ENCODE measurements around the gene LSM2.
"Not testable (repeated sequence)": the region's sequence is repeated elsewhere in the genome, so short reads cannot be mapped to it uniquely, and the experiment has no call there.

LSM2 gene

DNA sequence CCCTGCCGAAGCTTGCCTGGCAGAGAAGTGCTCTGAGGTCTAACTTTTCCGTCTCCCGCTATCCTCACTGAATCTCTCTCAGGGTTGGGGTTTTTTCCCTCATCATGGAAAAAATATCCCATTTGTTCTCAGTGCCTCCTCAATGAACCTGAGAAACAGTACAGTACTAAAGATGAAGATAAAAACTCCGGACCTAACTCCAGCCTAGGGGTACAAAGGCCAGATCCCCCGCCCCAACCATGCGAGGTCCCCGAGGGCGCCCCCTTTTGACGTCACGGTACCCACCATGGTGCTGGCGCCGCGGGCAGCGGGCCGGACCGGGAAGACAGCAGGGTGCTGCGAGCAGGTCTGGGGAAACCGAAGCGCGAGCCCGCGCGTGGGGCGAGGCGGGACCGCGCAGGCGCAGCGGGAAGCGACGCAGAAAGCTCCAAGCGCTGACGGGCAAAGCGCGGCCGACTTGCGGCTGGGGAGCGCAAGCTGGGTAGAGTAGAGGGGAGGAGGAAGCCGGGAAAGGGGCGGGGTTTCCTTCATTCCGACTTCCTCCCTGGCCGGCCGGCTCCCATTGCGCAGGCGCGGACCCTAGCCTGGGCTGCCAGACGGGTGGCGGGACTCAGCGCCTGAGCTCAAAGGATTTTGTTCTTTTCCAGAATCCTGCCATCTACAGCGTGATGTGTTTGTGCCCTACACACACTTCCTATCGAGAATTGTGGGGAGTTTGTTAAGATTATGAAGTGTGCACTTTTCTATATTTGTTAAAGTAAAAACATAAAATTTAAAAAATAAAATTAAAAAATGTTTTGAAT, at the start of gene LSM2:
Gene LSM2 (minus strand): TSS at position 497 of the 803 bp plus-strand sequence. CDS start 209 bp downstream, at position 288.
- in situ Hi-C loops (cut with HindIII; ENCODE audit: low pct_unique_long_range_greater_than_20kb, low sequenced_read_pairs), result no loop called here
- no peak for TF ChIP-seq JUND (IDR thresholded peaks at IDR 0.05; ENCODE audit: low read depth)
- peak; percentile 94 to 97 for DNase-seq (ENCODE audit: low read depth in 1 of 2, low spot score in 1 of 2)

DNA sequence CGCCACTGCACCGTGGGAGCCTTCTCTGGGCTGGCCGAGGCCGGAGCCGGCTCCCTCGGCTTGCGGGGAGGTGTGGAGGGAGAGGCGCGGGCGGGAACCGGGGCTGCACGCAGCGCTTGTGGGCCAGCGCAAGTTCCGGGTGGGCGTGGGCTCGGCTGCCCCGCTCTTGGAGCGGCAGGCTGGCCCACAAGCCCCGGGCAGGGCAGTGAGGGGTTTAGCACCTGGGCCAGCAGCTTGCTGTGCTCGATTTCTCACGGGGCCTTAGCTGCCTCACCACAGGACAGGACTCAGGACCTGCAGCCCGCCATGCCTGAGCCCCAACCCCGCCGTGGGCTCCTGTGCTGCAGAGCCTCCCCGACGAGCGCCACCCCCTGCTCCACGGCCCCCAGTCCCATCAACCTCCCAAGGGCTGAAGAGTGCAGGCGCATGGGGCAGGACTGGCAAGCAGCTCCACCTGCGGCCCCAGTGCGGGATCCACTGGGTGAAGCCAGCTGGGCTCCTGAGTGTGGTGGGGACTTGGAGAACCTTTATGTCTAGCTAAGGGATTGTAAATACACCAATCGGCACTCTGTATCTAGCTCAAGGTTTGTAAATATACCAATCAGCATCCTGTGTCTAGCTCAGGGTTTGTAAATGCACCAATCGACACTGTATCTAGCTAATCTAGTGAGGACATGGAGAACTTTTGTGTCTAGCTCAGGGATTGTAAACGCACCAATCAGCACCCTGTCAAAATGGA, 45.4 kb upstream of the LSM2 start:
- in situ Hi-C loops (cut with HindIII; ENCODE audit: low pct_unique_long_range_greater_than_20kb, low sequenced_read_pairs); DNase-seq (ENCODE audit: low read depth in 1 of 2, low spot score in 1 of 2): not testable (repeated sequence)

GRCh38 chr6:31851485-31851832, 44.7 kb upstream of the LSM2 start:
- no peak for DNase-seq (ENCODE audit: low read depth in 1 of 2, low spot score in 1 of 2)
- TF ChIP-seq JUND (IDR thresholded peaks at IDR 0.05; ENCODE audit: low read depth), result no peak
- in situ Hi-C loops (cut with HindIII; ENCODE audit: low pct_unique_long_range_greater_than_20kb, low sequenced_read_pairs), result no loop called here

DNA sequence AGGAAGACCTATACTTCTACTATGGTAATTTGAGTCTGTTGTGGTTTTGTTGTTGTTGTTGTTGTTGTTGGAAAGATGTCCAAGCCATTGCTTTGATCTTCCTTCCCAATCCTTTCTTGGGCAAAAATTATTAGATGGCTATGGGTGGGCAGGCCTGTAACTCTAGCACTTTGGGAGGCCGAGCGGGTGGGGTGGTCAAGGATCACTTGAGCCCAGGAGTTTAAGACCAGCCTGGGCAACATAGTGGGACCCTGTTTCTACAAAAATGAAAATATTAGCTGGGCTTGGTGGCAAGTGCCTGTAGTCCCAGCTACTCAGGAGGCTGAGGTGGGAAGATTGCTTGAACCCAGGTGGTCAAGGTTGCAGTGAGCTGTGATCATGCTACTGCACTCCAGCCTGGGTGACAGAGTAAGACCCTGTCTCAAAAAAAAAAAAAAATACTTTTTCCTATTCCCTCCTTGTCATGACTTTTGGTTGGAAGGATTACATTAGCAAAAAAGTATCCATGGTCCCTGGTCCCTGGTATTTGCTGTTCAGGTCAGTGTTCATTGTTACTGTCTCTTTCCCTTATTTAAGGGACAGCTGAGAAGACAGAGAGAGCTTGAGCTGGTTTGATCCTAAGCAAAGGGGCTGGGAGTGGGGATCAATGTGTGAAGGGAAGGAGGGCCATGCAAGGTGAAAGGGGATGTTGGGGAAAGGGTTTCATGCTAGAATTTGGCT, 44.2 kb upstream of the LSM2 start:
- in situ Hi-C loops (cut with HindIII; ENCODE audit: low pct_unique_long_range_greater_than_20kb, low sequenced_read_pairs), result no loop called here
- TF ChIP-seq JUND (IDR thresholded peaks at IDR 0.05; ENCODE audit: low read depth), result no peak
- DNase-seq (ENCODE audit: low read depth in 1 of 2, low spot score in 1 of 2), result no peak

- in situ Hi-C loops (cut with HindIII; ENCODE audit: low pct_unique_long_range_greater_than_20kb, low sequenced_read_pairs), result no loop called here
Observed at GRCh38 chr6:31847276-31847978, 40.7 kb upstream of the LSM2 start.

GRCh38 chr6:31844507-31844906, 37.7 kb upstream of the LSM2 start:
- no peak for TF ChIP-seq JUND (IDR thresholded peaks at IDR 0.05; ENCODE audit: low read depth)
- in situ Hi-C loops (cut with HindIII; ENCODE audit: low pct_unique_long_range_greater_than_20kb, low sequenced_read_pairs), result no loop called here
- DNase-seq (ENCODE audit: low read depth in 1 of 2, low spot score in 1 of 2), result no peak

More at GRCh38 chr6:31847276-31847978, 40.7 kb upstream of the LSM2 start:
- no peak for TF ChIP-seq JUND (IDR thresholded peaks at IDR 0.05; ENCODE audit: low read depth)
- no peak for DNase-seq (ENCODE audit: low read depth in 1 of 2, low spot score in 1 of 2)

GRCh38 chr6:31842053-31842452, 35.3 kb upstream of the LSM2 start:
- in situ Hi-C loops (cut with HindIII; ENCODE audit: low pct_unique_long_range_greater_than_20kb, low sequenced_read_pairs), result no loop called here
- TF ChIP-seq JUND (IDR thresholded peaks at IDR 0.05; ENCODE audit: low read depth), result no peak
- DNase-seq (ENCODE audit: low read depth in 1 of 2, low spot score in 1 of 2), result no peak

DNA sequence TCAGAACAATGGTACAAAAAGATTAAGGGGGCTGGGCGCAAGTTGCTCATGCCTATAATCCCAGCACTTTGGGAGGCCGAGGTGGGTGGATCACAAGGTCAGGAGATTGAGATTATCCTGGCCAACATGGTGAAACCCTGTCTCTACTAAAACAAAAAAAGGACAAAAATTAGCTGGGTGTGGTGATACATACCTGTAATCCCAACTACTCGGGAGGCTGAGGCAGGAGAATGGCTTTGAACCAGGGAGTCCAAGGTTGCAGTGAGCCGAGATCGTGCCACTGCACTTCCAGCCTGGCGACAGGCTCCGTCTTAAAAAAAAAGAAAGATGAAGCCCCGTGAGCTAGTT, 33.0 kb upstream of the LSM2 start:
- in situ Hi-C loops (cut with HindIII; ENCODE audit: low pct_unique_long_range_greater_than_20kb, low sequenced_read_pairs); DNase-seq (ENCODE audit: low read depth in 1 of 2, low spot score in 1 of 2): not testable (repeated sequence)

DNA sequence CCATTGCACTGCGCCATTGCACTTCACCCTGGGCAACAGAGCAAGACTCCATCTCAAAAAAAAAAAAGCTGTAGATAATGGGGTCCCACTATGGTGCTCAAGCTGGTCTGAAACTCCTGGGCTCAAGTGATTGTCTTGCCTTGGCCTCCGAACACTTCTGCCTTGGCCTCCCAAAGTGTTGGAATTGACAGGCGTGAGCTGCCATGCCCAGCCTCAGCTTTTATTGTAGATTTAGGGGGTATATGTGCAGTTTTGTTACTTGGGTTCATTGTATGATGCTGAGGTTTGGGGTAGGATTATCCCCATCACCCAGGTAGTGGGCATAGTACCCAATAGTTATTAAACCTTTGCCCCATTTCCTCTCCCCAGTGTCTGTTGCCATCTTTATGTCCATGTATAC, 32.2 kb upstream of the LSM2 start:
- DNase-seq (ENCODE audit: low read depth in 1 of 2, low spot score in 1 of 2), result no peak
- no peak for TF ChIP-seq JUND (IDR thresholded peaks at IDR 0.05; ENCODE audit: low read depth)
- in situ Hi-C loops (cut with HindIII; ENCODE audit: low pct_unique_long_range_greater_than_20kb, low sequenced_read_pairs), result no loop called here

DNA sequence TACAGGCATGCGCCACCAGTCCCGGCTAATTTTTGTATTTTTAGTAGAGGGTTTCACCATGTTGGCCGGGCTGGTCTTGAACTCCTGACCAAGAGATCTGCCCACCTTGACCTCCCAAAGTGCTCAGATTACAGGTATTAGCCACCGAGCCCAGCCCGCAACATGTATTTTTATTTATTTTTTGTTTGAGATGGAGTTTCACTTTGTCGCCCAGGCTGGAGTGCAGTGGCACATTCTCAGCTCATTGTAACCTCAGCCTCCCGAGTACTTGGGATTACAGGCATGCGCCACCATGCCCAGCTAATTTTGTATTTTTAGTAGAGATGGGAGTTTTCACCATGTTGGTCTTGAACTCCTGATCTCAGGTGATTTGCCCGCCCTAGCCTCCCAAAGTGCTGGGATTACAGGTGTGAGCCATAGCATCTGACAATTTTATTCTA, 31.4 kb upstream of the LSM2 start:
- in situ Hi-C loops (cut with HindIII; ENCODE audit: low pct_unique_long_range_greater_than_20kb, low sequenced_read_pairs); DNase-seq (ENCODE audit: low read depth in 1 of 2, low spot score in 1 of 2): not testable (repeated sequence)

- no peak for DNase-seq (ENCODE audit: low read depth in 1 of 2, low spot score in 1 of 2)
- in situ Hi-C loops (cut with HindIII; ENCODE audit: low pct_unique_long_range_greater_than_20kb, low sequenced_read_pairs), result no loop called here
- TF ChIP-seq JUND (IDR thresholded peaks at IDR 0.05; ENCODE audit: low read depth), result no peak
Observed at GRCh38 chr6:31837369-31838113, 30.8 kb upstream of the LSM2 start.
